ENCODE measurements around the gene SUPT3H.

The SUPT3H gene

DNA sequence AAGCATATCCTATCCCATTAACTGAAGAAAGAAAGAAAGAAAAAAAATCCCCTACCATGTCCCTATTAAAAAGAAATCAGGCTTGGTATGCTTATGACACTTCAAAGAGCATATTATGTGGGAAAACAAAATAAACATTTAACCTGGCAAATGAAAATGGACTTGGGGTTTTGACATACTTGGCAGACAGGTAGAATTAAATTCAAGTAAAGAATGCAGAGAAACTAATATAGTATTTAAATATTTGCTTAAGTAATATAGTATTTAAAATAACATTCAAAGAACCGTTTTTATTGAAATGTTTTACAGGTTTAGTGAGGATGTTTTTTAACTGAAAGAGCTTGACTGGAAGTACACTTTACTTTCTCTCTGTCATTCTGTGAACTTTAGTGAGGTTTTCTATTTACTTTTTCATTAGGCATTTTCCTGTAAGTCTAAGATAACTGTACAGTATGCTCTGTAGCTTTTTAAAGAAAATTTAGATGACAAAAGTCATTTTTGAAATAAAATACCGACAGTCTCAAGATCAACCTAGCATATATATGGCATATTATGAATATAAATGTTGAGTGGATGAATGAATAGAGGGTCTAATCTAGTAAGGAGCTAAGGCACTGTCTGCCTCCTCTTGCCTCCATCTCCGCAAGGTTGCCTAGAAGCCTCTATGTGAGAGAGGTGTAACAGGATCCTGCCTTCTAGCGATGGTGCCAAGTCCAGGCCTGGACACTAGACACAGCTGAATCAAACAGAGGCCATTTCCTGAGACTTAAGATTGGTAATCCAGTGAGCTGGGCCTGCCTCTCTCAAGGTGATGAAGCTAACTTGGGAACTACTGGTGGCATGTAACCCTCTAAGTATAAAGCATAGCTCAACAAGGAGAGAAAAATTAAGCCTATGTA is 394.0 kb downstream of the SUPT3H start:
- Histone ChIP-seq H3K9ac (ENCODE audit: low read depth, low read length) (no peak overlapping the region), H3K9me3 (ENCODE audit: control insufficient read depth, insufficient read depth, low read length) (no peaks in the 10 kb centered on the region)

DNA sequence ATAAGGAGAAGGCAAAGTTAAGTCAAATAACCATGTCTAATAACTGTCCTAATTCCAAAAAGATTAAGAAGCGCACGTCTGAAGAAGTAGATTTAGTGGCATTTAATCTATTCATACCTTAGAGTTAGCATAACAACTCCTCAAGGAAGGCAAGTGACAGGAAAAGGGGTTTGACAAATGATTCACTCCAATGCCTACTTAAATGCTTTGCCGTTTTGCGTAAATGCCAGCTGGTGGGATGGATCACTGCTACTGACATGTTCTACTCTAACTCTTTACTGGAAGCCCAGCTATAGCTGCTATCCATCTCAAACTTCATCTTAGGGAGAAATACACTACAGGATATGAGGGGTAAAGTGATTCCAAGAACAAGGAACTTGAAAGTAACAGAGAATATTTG is 396.9 kb downstream of the SUPT3H start:
- H3K9ac ChIP-seq (ENCODE audit: low read depth, low read length), result no peak overlapping the region
- H3K9me3 ChIP-seq (ENCODE audit: control insufficient read depth, insufficient read depth, low read length), result no peaks in the 10 kb centered on the region
- no peaks in the 10 kb centered on the region for H3K4me1 ChIP-seq (ENCODE audit: insufficient read depth, low read length)
- no peaks in the 10 kb centered on the region for H3K36me3 ChIP-seq (ENCODE audit: insufficient read depth, low read length)

More for the DNA sequence above, 394.0 kb downstream of the SUPT3H start:
- H3K4me1 ChIP-seq (ENCODE audit: insufficient read depth, low read length), result no peaks in the 10 kb centered on the region
- H3K36me3 ChIP-seq (ENCODE audit: insufficient read depth, low read length), result no peaks in the 10 kb centered on the region

DNA sequence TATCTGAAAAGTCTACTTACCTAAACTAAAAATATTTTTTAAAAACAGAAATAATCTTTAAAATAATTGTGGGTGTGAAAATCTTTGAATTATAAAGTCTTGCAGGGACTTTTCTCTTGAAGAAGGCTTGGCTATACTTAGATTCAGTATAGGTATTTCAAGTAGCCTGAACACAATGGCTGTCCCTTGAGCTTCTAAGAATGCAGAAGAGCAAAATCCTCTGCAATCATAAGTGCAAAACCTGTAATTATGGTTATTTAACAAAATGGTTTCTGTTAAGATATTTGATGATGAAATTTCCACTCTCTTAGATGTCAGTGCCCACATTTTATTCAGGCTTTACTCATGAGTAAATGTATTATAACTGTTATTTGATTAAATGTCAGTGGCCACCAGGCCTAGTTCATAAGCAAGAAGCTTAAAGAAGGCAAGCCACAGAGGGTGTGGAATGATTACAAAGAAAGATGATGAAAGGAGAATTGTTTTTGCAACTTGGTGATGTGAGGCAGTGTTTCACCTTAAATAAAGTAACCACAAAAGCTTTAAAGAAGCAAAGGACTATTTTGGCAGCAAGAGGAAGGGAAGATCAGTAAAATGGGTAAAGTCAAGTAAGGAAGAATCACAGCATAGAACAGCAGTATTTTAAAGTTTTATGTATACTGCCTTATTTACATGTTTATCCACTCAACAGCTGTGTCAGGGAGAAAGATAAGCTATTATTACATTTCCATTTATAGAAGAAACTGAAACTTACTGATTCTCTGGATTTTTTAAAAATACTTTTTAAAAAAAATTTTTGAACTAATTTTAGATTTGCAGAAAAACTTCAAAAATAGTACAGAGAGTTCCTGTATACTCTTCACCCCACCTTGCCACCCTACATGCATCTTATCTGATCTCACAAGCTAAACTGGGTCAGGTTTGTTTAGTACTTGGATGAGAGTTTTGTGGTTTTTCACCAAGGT is 400.8 kb downstream of the SUPT3H start:
- H3K36me3 ChIP-seq (ENCODE audit: insufficient read depth, low read length), result no peaks in the 10 kb centered on the region
- H3K9ac ChIP-seq (ENCODE audit: low read depth, low read length), result no peak overlapping the region
- H3K9me3 ChIP-seq (ENCODE audit: control insufficient read depth, insufficient read depth, low read length), result peaks cover 20% of the 10 kb centered on the region
- H3K4me1 ChIP-seq (ENCODE audit: insufficient read depth, low read length), result no peaks in the 10 kb centered on the region

DNA sequence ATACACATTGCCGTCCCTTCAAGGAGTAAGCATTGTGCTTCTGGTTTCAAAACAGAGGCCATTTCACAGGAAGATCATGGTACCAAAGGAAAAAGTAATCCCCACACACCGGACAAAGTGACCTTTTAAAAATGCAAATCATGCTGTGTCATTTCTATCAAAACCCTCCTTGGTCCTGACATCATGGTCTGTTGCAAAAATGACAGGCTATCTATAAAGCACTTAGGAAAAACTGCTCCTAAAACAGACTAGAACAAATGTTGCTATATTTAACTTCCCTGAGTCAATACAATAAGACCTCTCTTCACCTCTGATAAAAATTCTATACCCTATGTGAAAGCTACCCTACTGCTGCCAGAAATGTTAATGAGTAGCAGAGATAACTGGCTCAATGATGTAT is 403.2 kb downstream of the SUPT3H start:
- Histone ChIP-seq H3K9me3 (ENCODE audit: control insufficient read depth, insufficient read depth, low read length) (peaks cover 20% of the 10 kb centered on the region), H3K4me1 (ENCODE audit: insufficient read depth, low read length) (no peaks in the 10 kb centered on the region), H3K9ac (ENCODE audit: low read depth, low read length) (no peak overlapping the region), H3K36me3 (ENCODE audit: insufficient read depth, low read length) (no peaks in the 10 kb centered on the region)

DNA sequence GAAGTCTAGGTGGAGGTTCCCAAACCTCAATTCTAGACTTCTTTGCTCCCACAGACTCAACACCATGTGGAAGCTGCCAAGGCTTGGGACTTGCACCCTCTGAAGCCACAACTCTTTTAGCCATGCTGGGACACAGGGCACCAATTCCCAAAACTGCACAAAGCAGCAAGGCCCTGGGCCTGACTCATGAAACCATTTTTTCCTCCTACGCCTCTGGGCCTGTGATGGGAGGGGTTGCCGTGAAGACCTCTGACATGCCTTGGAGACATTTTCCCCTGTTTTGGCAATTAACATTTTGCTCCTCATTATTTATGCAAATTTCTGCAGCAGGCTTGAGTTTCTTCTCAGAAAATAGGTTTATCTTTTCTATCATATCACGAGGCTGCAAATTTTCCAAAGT is 405.0 kb downstream of the SUPT3H start:
- Histone ChIP-seq H3K9ac (ENCODE audit: low read depth, low read length) (no peak overlapping the region), H3K36me3 (ENCODE audit: insufficient read depth, low read length) (no peaks in the 10 kb centered on the region), H3K9me3 (ENCODE audit: control insufficient read depth, insufficient read depth, low read length) (peaks cover 20% of the 10 kb centered on the region), H3K4me1 (ENCODE audit: insufficient read depth, low read length) (no peaks in the 10 kb centered on the region)

DNA sequence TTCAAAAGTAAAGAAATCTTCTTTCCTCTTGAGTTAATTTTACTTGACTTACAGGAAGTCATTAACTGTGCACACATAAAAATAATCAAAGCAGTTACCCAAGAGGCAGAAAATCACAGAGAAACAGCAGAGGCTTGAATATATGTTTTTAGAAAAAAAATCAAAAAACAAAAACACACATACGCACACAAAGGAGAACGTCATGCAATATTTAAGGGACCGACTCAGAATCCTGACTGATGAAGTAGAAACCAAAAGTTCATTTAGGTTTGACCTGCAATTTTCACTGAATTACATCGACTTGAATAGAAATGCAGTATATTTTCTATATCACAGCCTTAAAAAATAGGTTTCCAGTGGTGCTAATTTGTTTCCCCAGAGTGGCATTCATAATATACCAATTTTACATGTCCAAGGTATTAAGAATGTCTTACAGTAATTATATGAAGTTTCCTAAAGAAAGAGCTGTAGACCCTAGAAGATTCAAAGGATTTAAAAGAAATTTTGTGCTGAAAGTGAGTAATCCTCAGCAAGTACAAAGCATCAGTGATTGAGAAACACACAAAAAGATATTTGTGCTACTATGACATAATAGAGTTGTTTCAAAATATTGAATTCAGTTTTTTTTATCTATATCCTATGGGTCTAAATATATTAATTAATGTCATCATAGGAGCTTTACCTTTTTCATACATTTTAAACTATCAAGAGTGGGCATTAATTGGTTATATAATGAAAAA is 408.1 kb downstream of the SUPT3H start:
- Histone ChIP-seq H3K9ac (ENCODE audit: low read depth, low read length) (no peak overlapping the region), H3K4me1 (ENCODE audit: insufficient read depth, low read length) (no peaks in the 10 kb centered on the region), H3K36me3 (ENCODE audit: insufficient read depth, low read length) (no peaks in the 10 kb centered on the region), H3K9me3 (ENCODE audit: control insufficient read depth, insufficient read depth, low read length) (peaks cover 20% of the 10 kb centered on the region)

DNA sequence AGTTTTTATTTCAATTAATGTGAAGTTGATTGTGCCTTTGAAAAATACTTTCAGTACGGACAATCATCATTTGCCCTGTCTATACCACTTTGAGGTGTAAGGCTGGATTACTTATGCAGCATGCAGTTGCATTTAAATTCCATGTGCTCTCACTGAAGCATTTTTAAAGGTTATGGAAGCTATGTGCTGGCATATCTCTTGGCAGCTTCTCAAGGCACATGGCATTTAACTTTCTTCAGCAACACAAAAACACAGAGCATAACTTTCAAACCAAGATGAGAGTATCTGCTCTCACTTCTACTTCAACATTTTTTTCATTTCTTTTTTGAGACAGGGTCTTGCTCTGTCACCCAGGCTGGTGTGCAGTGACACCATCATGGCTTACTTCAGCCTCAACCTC is 410.3 kb downstream of the SUPT3H start:
- H3K9ac ChIP-seq (ENCODE audit: low read depth, low read length), result no peak overlapping the region
- H3K36me3 ChIP-seq (ENCODE audit: insufficient read depth, low read length), result no peaks in the 10 kb centered on the region
- no peaks in the 10 kb centered on the region for H3K4me1 ChIP-seq (ENCODE audit: insufficient read depth, low read length)
- H3K9me3 ChIP-seq (ENCODE audit: control insufficient read depth, insufficient read depth, low read length), result peaks cover 5% of the 10 kb centered on the region

DNA sequence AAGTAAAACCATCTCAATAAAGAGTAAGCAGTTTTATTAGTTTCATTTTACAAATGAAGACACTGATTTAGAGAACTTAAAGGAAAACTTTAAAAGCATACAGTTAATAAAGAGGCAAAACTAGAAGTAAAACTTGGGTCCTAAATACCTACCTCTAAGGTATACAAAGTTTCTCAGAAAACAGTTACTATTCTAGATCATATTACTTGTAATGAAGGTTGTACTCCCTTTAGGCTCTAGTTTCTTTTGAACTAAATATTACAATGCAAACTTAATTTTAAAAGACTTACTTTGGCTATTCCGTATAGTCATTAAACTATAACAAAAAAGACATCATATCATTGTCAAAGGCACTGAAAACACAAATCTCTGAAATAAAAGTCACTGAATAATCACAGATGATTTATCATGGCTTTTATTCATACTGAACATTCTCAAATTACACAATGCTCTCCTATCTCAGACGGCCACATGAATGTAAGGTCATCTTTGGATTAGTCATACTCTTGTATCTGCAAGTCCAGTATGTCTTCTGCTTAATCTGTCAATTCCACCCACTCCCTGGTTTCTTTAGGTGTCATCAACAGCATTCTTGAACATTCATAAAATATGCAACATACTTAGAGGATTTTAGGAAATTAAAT is 411.2 kb downstream of the SUPT3H start:
- H3K9ac ChIP-seq (ENCODE audit: low read depth, low read length), result no peak overlapping the region
- H3K4me1 ChIP-seq (ENCODE audit: insufficient read depth, low read length), result no peaks in the 10 kb centered on the region
- H3K9me3 ChIP-seq (ENCODE audit: control insufficient read depth, insufficient read depth, low read length), result no peaks in the 10 kb centered on the region
- H3K36me3 ChIP-seq (ENCODE audit: insufficient read depth, low read length), result no peaks in the 10 kb centered on the region

DNA sequence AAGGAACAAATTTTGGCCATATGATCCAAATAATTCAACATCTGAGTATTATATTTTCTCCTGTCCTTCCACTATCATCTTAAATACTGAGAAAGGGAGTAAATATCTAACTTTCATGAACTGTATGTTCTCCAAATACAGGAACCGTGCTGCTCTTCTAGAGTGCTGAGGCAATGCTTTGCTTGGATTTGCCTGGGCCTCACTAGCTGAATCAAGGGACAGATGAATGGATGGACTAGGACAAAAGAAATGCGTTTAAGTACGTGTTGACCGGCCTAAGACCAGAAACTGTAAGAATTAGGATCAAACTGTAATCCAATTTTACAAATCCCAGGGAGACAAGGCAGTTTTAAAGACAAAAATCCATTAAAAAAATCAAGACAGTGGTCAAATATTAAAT is 412.0 kb downstream of the SUPT3H start:
- no peaks in the 10 kb centered on the region for H3K4me1 ChIP-seq (ENCODE audit: insufficient read depth, low read length)
- H3K9me3 ChIP-seq (ENCODE audit: control insufficient read depth, insufficient read depth, low read length), result no peaks in the 10 kb centered on the region
- H3K9ac ChIP-seq (ENCODE audit: low read depth, low read length), result no peak overlapping the region
- H3K36me3 ChIP-seq (ENCODE audit: insufficient read depth, low read length), result no peaks in the 10 kb centered on the region

DNA sequence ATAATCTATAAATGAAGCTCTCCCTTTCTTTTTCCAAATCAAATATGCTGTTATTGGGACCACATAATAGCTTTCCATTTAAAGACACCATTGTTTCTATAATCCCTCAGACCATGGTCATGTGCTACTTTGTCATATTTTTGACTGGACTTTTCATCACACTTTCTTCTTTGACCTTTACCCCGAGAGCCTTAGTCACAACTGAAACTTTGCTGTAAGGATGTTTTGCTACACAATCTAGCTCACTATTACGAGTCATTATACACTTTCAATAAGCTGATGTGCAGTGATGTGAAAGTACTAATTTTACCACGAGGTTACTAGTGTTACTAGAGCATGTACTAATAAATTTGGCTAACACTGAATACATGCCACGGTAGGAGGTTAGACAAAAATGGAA is 416.8 kb downstream of the SUPT3H start:
- Histone ChIP-seq H3K4me1 (ENCODE audit: insufficient read depth, low read length) (no peaks in the 10 kb centered on the region), H3K36me3 (ENCODE audit: insufficient read depth, low read length) (no peaks in the 10 kb centered on the region), H3K9me3 (ENCODE audit: control insufficient read depth, insufficient read depth, low read length) (no peaks in the 10 kb centered on the region), H3K9ac (ENCODE audit: low read depth, low read length) (no peak overlapping the region)

DNA sequence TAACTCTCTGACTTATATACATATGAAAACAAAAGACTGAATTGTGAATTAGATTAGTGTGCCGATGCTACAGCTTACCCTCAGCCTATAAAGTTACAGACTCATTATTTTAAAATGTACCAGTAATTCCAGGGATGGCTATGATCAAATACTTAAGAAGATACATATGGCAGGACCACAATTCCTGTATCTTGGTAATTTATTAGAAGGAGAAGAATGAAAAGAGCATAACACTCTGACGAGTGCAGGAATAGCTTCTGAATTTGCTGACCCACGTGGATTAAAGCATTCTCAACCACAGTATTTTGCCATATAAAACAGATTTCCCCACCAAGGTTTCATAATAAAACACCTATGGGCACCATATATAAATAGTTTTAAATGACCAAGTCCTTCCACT is 418.1 kb downstream of the SUPT3H start:
- no peaks in the 10 kb centered on the region for H3K4me1 ChIP-seq (ENCODE audit: insufficient read depth, low read length)
- no peak overlapping the region for H3K9ac ChIP-seq (ENCODE audit: low read depth, low read length)
- no peaks in the 10 kb centered on the region for H3K36me3 ChIP-seq (ENCODE audit: insufficient read depth, low read length)
- H3K9me3 ChIP-seq (ENCODE audit: control insufficient read depth, insufficient read depth, low read length), result no peaks in the 10 kb centered on the region

DNA sequence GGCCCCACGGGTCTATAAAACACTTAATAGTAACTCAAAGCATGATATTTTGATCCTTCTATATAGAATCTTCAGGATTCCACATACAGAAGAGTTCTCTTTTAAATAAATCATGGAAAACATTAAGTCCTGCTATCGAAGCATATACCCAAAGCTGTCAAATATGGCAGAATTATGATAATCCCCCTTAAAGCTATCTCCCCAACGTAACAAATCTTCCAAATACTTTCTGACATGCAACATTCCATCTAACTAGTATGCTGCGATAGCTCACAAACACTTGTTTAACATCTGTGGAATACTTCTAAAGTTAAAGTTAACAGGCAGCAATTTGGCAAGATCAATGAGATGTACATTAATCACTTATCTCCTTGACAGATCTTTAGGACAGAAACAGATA is 420.6 kb downstream of the SUPT3H start:
- Histone ChIP-seq H3K9ac (ENCODE audit: low read depth, low read length) (no peak overlapping the region), H3K36me3 (ENCODE audit: insufficient read depth, low read length) (no peaks in the 10 kb centered on the region; the same call in 1 of the 2 replicates), H3K4me1 (ENCODE audit: insufficient read depth, low read length) (no peaks in the 10 kb centered on the region), H3K9me3 (ENCODE audit: control insufficient read depth, insufficient read depth, low read length) (no peaks in the 10 kb centered on the region)

DNA sequence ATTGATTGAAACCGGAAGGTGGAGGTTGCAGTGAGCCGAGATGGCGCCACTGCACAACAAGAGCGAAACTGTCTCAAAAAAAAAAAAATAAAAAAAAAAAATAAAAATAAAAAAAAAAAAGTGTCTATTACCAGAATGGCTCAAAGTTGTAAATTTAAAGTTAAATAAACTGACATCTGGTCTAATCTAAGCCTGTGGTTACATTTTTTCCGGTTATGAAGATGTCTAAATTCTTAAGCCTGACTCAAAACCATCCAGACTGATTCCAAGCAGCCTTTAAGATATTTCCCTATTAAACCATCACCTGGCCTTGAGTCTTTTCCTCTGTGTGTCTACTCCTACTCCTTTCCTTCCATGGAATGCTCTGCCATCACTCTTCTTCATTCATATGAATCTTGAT is 421.3 kb downstream of the SUPT3H start:
- Histone ChIP-seq H3K9ac (ENCODE audit: low read depth, low read length) (no peak overlapping the region), H3K4me1 (ENCODE audit: insufficient read depth, low read length) (peaks cover 2% of the 10 kb centered on the region; the same call in 1 of the 2 replicates), H3K9me3 (ENCODE audit: control insufficient read depth, insufficient read depth, low read length) (no peaks in the 10 kb centered on the region), H3K36me3 (ENCODE audit: insufficient read depth, low read length) (no peaks in the 10 kb centered on the region; the same call in 1 of the 2 replicates)

DNA sequence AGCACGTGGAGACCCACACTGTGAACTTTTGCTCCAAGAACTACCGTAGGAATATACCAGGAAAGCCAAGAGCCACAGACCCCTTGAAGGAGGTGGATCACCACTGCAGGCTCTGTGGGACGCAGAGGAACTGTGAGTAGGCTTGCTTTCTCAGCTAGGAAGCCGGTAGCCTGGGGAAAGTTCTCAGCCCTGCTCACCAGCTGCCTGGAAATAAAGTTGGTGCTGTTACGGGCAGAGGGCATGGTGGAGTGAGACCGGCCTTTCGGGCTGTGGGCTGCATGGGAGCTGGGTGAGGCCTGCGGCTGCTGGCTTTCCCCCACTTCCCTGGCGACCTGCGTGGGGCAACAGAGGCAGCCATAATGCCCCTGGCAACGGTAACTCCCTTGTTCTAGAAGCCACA is 422.6 kb downstream of the SUPT3H start:
- Histone ChIP-seq H3K36me3 (ENCODE audit: insufficient read depth, low read length) (no peaks in the 10 kb centered on the region; the same call in 1 of the 2 replicates), H3K9ac (ENCODE audit: low read depth, low read length) (no peak overlapping the region), H3K9me3 (ENCODE audit: control insufficient read depth, insufficient read depth, low read length) (0 out of 2 replicates have a peak, but pooled peaks cover 3% of the 10 kb centered on the region), H3K4me1 (ENCODE audit: insufficient read depth, low read length) (peaks cover 6% of the 10 kb centered on the region; the same call in 1 of the 2 replicates)
